ES-I3 (cell line): ENCODE measurements around the gene ELL.

Experiments used
- H3K36me3 ChIP-seq: 2 replicates; pipeline ENCODE4 v1.6.1; 2013; ENCODE audit warnings: mild to moderate bottlenecking, low read length, control low read depth, moderate library complexity; ENCODE audit not compliant: insufficient read depth
- H3K4me1 ChIP-seq: 2 replicates; pipeline ENCODE4 v1.6.1; 2013; ENCODE audit warnings: mild to moderate bottlenecking, control low read depth, low read length; ENCODE audit not compliant: insufficient read depth
- H3K9ac ChIP-seq: 2 replicates; pipeline ENCODE4 v1.6.1; 2013; ENCODE audit warnings: low read depth, mild to moderate bottlenecking, low read length, moderate library complexity
- H3K9me3 ChIP-seq: 2 replicates; pipeline ENCODE4 v1.6.1; 2013; ENCODE audit warnings: mild to moderate bottlenecking, low read length, moderate library complexity; ENCODE audit not compliant: control insufficient read depth, insufficient read depth

ELL gene

DNA sequence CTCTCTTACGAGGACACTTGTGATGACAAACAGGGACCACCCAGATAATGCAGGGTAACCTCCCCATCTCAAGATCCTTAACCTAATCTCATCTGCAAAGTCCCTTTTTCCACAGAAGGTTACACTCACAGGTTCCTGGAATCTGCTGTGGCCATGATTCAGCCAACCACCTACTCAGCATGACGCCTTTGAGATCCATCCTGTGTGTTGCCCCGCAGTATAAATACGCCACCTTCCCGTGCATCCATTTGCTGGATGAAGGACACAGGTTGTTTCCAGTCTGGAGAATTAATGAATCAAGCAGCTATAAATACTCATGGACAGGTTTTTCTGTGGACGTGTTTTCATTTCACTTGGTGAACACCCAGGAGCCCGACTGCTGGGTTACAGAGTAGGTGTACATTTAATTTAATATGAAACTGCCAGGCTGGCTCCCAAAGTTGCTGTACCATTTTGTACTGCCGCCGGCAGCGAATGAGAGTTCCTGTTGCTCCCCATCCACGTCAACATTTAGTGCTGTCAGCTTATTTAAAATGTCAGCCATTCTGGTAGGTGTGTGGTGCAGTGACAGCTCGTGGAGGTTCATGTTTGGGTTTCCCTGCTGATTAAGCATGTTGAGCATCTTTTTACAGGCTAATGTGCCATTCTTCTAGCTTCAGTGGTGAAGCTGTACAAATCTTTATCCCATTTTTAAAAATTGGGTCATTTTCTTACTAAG is 40.2 kb downstream of the ELL start:
- Histone ChIP-seq H3K4me1 (peaks cover 9% of the 10 kb centered on the region; the same call in 1 of the 2 replicates), H3K9me3 (no peaks in the 10 kb centered on the region), H3K9ac (no peak overlapping the region), H3K36me3 (no peaks in the 10 kb centered on the region)

DNA sequence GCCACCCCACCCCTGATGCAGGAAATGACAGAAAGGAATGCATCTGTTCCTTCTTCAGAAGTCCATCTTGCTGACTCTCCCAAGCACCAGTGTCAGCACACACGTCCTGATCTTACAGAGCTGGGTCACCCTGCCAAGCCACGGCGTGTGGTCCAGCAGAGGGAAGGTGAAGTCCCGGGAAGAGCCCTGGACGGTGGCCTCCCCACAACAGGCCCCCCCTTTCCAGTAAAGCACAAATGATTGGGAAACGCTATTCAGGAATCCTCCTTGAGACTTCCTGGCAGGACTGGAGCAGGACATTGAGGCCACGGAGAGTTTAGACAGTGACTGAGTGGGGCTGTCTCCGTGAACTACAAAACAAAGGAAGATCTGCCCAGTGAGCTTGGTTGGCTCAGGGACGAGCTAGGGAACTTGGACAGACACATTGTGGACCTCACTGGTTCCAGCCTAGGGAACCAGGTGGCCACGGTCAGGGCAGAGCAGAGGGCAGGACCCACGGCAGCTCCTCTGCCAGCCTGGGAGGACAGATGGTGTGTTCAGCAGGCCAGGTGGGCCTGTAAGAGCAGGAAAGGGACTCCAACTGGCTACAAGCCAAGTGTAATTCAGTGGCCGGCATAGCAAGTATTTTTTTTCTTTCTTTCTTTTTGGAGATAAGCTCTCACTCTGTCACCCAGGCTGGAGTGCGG is 41.7 kb downstream of the ELL start:
- H3K36me3 ChIP-seq = no peaks in the 10 kb centered on the region
- H3K4me1 ChIP-seq = no peaks in the 10 kb centered on the region; the same call in 1 of the 2 replicates
- no peaks in the 10 kb centered on the region for H3K9me3 ChIP-seq
- H3K9ac ChIP-seq = no peak overlapping the region

DNA sequence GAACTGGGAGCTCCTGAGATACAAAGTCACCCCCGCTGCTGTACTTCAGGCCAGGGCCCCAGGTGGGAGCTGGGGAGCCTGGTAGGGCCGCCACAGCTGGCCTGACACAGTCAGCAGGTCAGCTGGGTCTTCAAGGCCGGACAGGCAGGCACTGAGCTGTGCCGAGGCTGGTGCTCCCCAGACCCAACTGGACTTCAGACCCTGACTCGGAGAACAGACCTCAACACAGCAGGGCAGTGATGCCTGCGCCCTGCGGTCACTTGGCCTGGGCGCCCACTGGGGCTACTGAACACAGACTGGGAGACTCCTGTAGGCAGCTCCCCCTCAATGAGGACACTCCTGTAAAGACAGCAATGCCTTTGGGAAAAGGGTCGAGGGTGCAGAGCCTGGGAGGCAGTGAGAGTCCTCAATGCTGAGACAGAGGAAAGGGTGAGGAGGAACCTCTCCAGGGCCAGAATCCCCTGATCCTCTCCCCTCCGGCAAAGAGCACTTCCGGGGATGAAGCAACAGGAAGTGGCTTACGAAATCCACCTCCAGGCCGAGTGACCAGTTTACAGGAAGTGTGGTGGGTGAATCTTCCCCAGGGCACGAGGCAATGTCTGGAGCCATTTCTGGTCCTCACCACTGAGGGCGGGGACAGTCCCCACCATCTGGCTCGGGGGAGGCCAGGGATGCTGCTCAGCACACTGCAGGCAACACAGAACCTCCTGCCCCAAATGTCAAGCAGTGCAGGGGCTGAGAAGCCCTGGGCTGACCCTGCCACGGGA is 43.1 kb downstream of the ELL start:
- H3K4me1 ChIP-seq = no peaks in the 10 kb centered on the region; the same call in 1 of the 2 replicates
- H3K36me3 ChIP-seq = no peaks in the 10 kb centered on the region
- no peaks in the 10 kb centered on the region for H3K9me3 ChIP-seq
- H3K9ac ChIP-seq = no peak overlapping the region

DNA sequence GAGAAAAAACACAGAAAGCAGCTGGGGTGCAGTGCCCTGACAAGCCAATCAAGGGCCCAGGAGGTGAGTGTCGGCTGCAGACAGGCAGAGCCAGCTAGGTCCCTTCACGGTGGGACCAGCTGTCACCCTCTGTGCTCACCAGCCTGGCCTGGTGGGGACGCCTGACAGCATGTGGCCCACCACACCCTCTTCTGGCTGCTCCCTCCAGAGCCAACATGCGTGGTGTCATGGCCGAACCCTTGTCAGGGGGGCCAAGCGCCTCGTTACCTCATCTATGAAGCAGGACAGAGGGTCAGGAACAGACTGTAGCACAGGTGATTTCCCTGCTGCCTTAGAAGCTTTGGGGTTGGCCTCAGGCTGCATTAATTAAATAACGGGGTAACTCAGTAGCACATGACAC is 43.9 kb downstream of the ELL start:
- Histone ChIP-seq H3K36me3 (no peaks in the 10 kb centered on the region), H3K9ac (no peak overlapping the region), H3K9me3 (no peaks in the 10 kb centered on the region), H3K4me1 (no peaks in the 10 kb centered on the region; the same call in 1 of the 2 replicates)

DNA sequence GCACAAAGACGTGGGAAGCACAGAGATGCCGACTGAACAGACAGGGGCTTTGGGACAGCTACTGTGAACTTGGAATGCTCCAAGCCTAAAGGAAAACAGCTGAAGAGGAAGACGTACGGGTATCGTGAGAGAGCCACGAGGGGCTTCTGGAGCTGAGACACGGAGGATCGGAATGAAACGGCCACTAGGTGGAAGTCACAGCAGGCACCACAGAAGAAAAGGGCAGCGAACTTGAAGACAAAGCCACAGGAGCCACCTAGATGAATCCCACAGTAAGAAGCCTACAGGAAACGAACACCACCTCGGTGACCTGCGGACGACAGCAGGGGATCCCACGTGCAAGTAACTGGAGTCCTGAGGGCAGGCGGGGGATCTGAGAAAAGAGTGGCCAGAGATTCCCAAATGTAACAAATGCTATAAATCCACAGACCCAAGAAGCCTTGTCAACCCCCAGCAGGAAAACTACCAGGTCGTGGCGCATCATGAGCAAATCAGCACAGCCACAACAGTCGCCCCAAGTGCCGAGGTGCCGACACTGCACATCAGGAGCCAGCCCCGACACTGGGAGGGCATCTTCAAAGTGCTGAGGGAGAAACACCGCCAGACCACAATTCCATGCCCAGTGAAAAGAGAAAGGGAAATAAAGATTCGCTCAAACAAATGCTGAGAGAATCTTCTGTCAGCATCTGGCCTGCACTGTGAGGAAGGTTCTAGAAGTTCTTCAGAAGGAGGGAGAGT is 44.7 kb downstream of the ELL start:
- Histone ChIP-seq H3K9me3 (no peaks in the 10 kb centered on the region), H3K9ac (no peak overlapping the region), H3K36me3 (no peaks in the 10 kb centered on the region), H3K4me1 (no peaks in the 10 kb centered on the region; the same call in 1 of the 2 replicates)

DNA sequence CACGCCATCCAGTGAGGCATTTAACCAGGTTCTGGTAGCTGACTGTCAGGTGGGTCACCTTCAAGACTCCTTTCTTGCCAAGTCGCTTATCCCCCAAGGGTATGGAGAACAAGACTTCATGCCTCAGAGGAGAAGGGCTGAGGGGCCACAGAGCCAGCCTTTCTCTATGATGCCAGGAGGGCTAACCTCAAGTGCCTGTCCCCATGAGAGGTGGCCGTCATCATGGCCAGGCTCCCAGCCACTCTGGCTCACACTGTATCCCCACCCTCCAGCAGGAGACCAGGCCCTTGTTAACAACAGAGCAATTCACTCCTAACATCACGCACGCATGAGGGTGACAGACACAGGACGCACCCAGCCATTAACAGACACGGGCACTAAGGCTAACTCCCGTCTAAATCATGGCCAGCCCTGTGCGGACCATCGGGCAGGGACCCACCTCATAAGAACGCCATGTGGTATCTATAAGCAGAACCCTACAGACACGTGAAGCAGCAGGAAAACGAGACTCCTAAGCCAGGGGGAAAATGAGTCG is 45.3 kb downstream of the ELL start:
- Histone ChIP-seq H3K36me3 (no peaks in the 10 kb centered on the region), H3K9me3 (no peaks in the 10 kb centered on the region), H3K9ac (no peak overlapping the region), H3K4me1 (no peaks in the 10 kb centered on the region; the same call in 1 of the 2 replicates)

DNA sequence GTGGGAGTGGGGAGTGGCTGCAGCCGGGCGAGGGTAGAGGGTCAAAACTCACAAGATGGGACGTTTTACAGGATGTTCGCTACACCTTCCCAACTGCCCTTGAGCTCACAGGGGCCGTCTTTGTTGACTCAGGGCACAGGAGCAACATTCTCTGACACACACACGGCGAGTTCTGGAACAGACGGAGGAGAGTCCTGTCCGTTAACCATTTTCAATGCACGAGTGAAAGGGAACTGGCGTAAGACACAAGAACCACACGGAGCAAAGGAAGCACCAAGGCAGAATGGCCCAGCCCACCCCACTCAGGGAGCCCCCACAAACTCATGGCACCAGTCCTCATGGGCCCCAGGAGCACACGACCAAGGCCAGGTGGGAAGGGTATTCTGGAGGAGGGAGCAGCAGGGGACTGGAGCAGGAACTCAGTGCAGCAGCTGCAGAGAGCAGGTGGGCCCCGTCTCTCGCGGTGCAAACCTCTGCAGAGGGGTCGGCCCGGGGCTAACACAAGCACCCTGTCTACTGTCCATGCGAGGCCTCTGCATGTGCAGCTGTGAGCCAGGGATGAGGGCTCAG is 46.0 kb downstream of the ELL start:
- no peaks in the 10 kb centered on the region; the same call in 1 of the 2 replicates for H3K36me3 ChIP-seq
- H3K9me3 ChIP-seq = no peaks in the 10 kb centered on the region
- H3K4me1 ChIP-seq = no peaks in the 10 kb centered on the region; the same call in 1 of the 2 replicates
- H3K9ac ChIP-seq = no peak overlapping the region

DNA sequence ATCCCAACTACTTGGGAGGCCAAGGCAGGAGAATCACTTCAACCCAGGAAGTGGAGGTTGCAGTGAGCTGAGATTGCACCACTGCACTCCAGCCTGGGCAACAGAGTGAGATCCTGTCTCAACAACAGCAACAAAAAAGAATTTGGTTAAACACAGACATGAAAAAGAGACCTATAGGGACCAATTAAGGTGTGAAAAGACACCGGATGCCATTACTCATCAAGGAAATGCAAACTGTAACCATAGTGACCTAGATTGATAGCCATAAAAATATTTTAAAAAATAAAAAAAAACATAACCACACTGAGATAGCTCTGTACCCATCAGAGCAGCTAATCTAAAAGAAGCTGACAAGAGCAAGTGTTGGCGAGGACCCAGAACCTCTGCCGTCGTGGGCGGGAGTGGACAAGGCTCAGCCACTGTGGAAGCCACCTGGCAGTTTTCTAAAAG is 46.8 kb downstream of the ELL start:
- Histone ChIP-seq H3K4me1 (peaks cover 3% of the 10 kb centered on the region; the same call in 1 of the 2 replicates), H3K9me3 (no peaks in the 10 kb centered on the region), H3K9ac (no peak overlapping the region), H3K36me3 (no peaks in the 10 kb centered on the region; the same call in 1 of the 2 replicates)

DNA sequence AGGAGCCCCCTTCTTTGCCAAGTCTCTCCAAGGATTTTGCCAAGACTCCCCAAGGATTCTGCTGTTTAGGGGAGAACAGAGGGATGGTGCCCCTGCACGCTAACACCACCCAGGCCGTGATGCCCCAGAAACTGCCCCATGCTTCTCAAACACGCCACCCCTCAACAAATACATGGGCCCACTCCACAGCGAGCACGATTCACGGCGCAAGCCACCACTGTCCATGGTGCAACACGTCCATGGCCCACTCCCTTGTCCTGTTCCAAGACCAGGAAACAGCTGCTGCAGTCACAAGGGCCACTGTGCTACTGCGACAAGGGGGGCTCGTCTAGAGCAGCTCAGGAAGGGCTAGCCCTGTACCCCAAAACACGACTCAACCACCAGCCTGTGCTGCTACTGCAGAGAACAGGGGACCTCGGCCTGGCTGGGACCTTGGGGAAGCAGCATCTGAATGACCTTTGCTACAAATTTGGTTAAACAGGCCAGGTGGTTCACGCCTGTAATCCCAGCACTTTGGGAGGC is 47.4 kb downstream of the ELL start:
- Histone ChIP-seq H3K9ac (no peak overlapping the region), H3K9me3 (no peaks in the 10 kb centered on the region), H3K4me1 (peaks cover 3% of the 10 kb centered on the region; the same call in 1 of the 2 replicates), H3K36me3 (no peaks in the 10 kb centered on the region; the same call in 1 of the 2 replicates)

DNA sequence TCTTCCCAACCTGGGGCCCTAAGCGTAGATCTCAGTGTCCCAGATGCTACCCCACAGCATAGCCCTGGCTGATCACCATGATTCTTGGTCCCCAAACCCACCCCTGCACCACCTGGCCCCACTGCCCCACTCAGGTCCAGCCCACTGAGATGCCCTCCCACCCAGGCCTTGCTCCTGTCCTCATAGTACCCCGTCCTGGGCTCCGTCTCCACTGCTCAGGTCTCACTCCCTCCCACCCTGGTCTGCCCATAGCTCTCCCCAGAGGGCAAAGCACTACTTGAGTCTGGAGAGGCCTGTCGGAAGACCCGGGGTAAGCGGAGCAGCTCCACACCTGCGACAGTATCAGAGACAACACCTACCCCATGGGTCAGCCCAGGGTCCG is 48.2 kb downstream of the ELL start:
- H3K4me1 ChIP-seq = peaks cover 3% of the 10 kb centered on the region; the same call in 1 of the 2 replicates
- H3K36me3 ChIP-seq = no peaks in the 10 kb centered on the region; the same call in 1 of the 2 replicates
- no peak overlapping the region for H3K9ac ChIP-seq
- H3K9me3 ChIP-seq = no peaks in the 10 kb centered on the region

DNA sequence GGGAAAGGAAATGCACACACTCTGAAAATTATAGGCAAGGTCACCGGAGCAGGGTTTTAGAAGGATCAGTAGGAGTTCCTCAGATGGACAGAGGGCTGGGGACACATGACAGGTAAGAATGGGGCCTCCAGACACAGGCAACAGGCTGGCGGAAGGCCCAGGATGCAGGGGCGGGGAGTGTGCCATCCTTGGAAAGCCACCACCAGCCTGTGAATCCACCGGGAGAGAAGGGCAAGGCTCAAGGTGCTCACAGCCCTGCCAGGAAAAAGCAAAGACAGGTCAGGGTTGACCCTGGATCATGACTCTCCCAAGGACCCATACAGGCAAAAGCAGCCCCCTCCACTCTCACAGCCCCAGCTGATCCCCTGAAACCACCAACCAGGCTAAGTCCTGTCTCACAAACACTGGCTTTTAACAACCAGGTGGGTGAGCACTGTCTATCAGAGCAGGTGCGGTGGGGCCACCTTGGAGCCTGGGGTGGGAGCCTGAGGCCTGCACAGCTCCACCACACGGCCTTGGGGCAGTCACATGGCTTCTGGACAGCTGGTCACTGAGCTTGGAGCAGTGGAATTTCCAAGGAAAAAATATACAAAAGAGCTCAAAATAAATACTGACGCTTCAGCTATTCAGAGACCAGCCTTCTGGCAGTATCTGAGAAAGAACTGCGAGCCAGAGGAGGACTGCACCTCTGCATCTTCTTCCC is 48.7 kb downstream of the ELL start:
- H3K9me3 ChIP-seq = no peaks in the 10 kb centered on the region
- no peak overlapping the region for H3K9ac ChIP-seq
- peaks cover 3% of the 10 kb centered on the region; the same call in 1 of the 2 replicates for H3K4me1 ChIP-seq
- H3K36me3 ChIP-seq = no peaks in the 10 kb centered on the region; the same call in 1 of the 2 replicates

DNA sequence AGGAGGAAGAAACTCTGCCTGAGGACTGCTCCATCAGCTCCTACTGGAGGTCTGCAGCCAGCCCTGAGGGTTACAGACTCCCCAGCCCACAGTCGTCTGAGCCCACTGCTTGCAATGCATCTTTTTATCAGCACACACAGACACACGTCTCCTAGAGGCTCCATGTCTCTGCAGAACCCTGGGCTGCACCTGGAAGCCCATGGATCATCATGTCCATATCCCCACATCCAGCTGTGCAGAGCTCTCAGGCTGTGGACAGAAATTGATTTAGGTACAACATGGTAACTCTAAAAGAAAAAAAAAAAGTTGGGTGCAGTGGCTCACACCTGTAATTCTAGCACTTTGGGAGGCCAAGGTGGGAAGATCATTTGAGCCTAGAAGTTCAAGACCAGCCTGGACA is 51.1 kb downstream of the ELL start:
- Histone ChIP-seq H3K9me3 (no peaks in the 10 kb centered on the region), H3K4me1 (peaks cover 3% of the 10 kb centered on the region; the same call in 1 of the 2 replicates), H3K9ac (no peak overlapping the region)

More for the DNA sequence above, 51.1 kb downstream of the ELL start:
- H3K36me3 ChIP-seq = no peaks in the 10 kb centered on the region; the same call in 1 of the 2 replicates
